ENCODE measurements around the gene NF1.
"Not testable (repeated sequence)": the region's sequence is repeated elsewhere in the genome, so short reads cannot be mapped to it uniquely, and the experiment has no call there.

The NF1 gene

GRCh38 chr17:31136319-31136718 lies 41.5 kb downstream of the NF1 start:
- H3K4me1 ChIP-seq (ENCODE audit: control insufficient read depth, insufficient read depth, low read length): no peaks in the 10 kb centered on the region
- H3K9me3 ChIP-seq (ENCODE audit: control insufficient read depth, insufficient read depth, low read length): no peaks in the 10 kb centered on the region
- no peaks in the 10 kb centered on the region for H3K36me3 ChIP-seq (ENCODE audit: control insufficient read depth, insufficient read depth, low read length)
- H3K27me3 ChIP-seq (ENCODE audit: control insufficient read depth, insufficient read depth, low read length): no peaks in the 10 kb centered on the region
- no peak overlapping the region for H3K4me3 ChIP-seq (ENCODE audit: low read depth, low read length)
- no peak overlapping the region for H3K9ac ChIP-seq (ENCODE audit: low read depth, low read length)

DNA sequence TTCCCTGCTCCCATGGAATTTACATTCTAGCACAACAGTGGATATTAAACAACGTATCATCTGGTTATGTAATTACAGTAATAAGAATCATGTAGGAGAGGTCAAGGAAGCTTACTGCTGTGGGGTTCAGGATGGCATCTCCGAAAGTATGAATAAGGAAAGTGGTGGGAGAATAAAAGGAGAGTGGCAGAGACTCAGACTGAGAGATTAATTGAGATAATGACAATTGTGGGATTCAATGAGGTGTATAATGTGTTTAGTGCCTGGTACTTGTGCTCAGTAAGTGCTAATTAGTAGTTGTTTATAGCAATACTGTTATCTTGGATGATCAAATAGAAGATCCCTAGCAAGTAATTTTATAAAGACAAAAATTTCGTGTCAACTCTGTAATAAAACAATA lies 45.3 kb downstream of the NF1 start:
- no peak overlapping the region for H3K9ac ChIP-seq (ENCODE audit: low read depth, low read length)
- no peaks in the 10 kb centered on the region for H3K27me3 ChIP-seq (ENCODE audit: control insufficient read depth, insufficient read depth, low read length)

DNA sequence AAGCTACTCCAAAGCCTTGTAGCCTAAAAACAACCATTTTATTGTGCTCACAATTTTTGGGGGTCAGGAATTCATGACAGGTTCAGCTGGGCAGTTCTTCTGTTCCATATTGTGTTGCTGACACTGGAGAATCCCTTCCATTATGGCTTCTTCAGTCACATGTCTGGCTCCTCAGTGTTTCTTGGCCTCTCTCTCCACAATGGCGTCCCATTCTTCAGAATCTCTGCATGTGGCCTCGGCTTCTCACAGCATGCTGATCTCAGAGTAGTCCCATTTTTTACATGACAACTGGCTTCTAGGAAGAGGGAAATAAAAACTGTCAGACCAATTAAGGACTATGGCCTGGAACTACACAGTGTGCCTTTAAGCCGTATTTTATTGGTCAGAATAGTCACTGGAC lies 49.7 kb downstream of the NF1 start:
- H3K27me3 ChIP-seq (ENCODE audit: control insufficient read depth, insufficient read depth, low read length): no peaks in the 10 kb centered on the region
- no peaks in the 10 kb centered on the region for H3K36me3 ChIP-seq (ENCODE audit: control insufficient read depth, insufficient read depth, low read length)
- no peak overlapping the region for H3K4me3 ChIP-seq (ENCODE audit: low read depth, low read length)
- H3K4me1 ChIP-seq (ENCODE audit: control insufficient read depth, insufficient read depth, low read length): peaks cover 9% of the 10 kb centered on the region
- H3K9ac ChIP-seq (ENCODE audit: low read depth, low read length): no peak overlapping the region
- H3K9me3 ChIP-seq (ENCODE audit: control insufficient read depth, insufficient read depth, low read length): no peaks in the 10 kb centered on the region

More for the DNA sequence above, 45.3 kb downstream of the NF1 start:
- peaks cover 9% of the 10 kb centered on the region for H3K4me1 ChIP-seq (ENCODE audit: control insufficient read depth, insufficient read depth, low read length)
- no peaks in the 10 kb centered on the region for H3K9me3 ChIP-seq (ENCODE audit: control insufficient read depth, insufficient read depth, low read length)
- H3K4me3 ChIP-seq (ENCODE audit: low read depth, low read length): no peak overlapping the region
- H3K36me3 ChIP-seq (ENCODE audit: control insufficient read depth, insufficient read depth, low read length): no peaks in the 10 kb centered on the region

DNA sequence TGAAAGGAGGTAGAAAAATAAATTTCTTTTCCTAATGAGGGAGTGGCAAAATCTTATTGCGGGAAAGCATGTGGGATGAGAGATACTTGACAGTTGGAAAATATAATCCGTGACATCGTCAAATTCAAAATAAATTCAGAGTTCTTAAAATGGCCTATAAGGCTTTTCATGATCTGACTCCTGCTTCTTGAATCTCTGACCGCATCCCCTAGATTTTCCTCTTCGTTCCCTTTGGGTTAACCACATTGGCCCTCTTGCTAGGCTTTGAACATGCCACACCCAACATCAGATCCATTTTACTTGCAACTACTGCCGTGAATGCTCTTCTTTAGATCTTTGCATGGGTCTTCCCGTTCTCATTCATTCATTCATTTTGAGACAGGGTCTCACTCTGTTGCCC lies 50.1 kb downstream of the NF1 start:
- Histone ChIP-seq H3K4me1 (ENCODE audit: control insufficient read depth, insufficient read depth, low read length) (peaks cover 9% of the 10 kb centered on the region), H3K9ac (ENCODE audit: low read depth, low read length) (no peak overlapping the region), H3K4me3 (ENCODE audit: low read depth, low read length) (no peak overlapping the region), H3K27me3 (ENCODE audit: control insufficient read depth, insufficient read depth, low read length) (no peaks in the 10 kb centered on the region), H3K36me3 (ENCODE audit: control insufficient read depth, insufficient read depth, low read length) (no peaks in the 10 kb centered on the region), H3K9me3 (ENCODE audit: control insufficient read depth, insufficient read depth, low read length) (no peaks in the 10 kb centered on the region)

DNA sequence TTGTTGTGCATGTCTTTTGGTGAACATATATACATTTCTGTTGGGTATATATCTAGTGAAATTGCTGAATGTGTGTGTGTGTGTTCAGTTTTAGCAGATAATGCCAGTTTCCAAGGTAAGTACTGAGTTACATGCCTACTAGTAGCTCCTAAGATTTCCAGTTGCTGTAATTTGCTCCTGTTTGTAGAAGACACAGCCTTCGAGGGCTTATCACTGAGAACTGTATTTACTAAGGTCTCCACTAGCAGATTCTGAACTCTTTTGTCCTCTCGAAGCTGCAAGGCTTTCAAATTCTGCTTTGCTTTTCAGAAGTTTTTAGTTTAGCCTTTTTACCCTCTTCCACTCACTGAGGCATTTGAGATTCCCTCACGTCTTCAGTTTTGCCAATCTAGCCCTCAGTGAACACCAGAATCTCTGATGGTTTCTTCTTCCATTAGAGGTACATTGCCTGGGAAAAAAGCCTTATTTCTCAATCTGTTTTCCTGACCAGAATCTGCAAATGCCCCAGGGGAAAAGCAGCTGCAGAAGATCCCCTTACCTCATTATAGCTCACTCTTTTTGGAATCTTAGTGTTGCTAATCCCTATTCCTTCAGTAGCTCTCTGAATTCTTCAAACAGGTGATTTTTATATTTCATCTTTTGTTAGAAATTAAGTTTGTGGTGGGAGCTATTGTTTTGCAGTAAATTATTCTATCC lies 52.9 kb downstream of the NF1 start:
- Histone ChIP-seq H3K4me1 (ENCODE audit: control insufficient read depth, insufficient read depth, low read length) (peaks cover 9% of the 10 kb centered on the region), H3K9ac (ENCODE audit: low read depth, low read length) (no peak overlapping the region), H3K9me3 (ENCODE audit: control insufficient read depth, insufficient read depth, low read length) (no peaks in the 10 kb centered on the region), H3K36me3 (ENCODE audit: control insufficient read depth, insufficient read depth, low read length) (no peaks in the 10 kb centered on the region), H3K27me3 (ENCODE audit: control insufficient read depth, insufficient read depth, low read length) (no peaks in the 10 kb centered on the region), H3K4me3 (ENCODE audit: low read depth, low read length) (no peak overlapping the region)

GRCh38 chr17:31148205-31148604 lies 53.4 kb downstream of the NF1 start:
- Histone ChIP-seq H3K9me3 (ENCODE audit: control insufficient read depth, insufficient read depth, low read length) (no peaks in the 10 kb centered on the region), H3K4me3 (ENCODE audit: low read depth, low read length) (no peak overlapping the region), H3K4me1 (ENCODE audit: control insufficient read depth, insufficient read depth, low read length) (peaks cover 9% of the 10 kb centered on the region), H3K9ac (ENCODE audit: low read depth, low read length) (no peak overlapping the region), H3K27me3 (ENCODE audit: control insufficient read depth, insufficient read depth, low read length) (no peaks in the 10 kb centered on the region), H3K36me3 (ENCODE audit: control insufficient read depth, insufficient read depth, low read length) (no peaks in the 10 kb centered on the region)

DNA sequence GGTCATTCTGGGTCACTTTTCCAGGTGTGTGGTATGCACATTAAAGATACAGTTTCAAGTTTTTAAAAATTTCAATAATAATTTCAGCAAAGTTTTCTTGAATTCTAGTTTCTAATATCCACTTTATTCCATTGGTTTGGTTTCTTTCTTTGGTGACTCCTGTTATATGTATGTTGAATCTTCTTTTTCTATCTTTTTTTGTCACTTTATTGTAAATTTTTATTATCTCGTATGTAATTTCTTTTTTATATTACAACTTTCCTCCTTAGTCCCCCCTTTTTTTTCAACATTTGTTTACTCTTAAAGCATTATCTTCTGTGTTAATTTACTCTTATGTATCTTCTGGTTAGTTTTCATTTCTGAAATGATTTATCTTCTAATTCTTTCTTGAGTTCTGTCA lies 57.5 kb downstream of the NF1 start:
- Histone ChIP-seq H3K4me1 (ENCODE audit: control insufficient read depth, insufficient read depth, low read length) (no peaks in the 10 kb centered on the region), H3K36me3 (ENCODE audit: control insufficient read depth, insufficient read depth, low read length) (no peaks in the 10 kb centered on the region), H3K27me3 (ENCODE audit: control insufficient read depth, insufficient read depth, low read length) (no peaks in the 10 kb centered on the region), H3K9ac (ENCODE audit: low read depth, low read length) (no peak overlapping the region), H3K4me3 (ENCODE audit: low read depth, low read length) (no peak overlapping the region), H3K9me3 (ENCODE audit: control insufficient read depth, insufficient read depth, low read length) (no peaks in the 10 kb centered on the region)

DNA sequence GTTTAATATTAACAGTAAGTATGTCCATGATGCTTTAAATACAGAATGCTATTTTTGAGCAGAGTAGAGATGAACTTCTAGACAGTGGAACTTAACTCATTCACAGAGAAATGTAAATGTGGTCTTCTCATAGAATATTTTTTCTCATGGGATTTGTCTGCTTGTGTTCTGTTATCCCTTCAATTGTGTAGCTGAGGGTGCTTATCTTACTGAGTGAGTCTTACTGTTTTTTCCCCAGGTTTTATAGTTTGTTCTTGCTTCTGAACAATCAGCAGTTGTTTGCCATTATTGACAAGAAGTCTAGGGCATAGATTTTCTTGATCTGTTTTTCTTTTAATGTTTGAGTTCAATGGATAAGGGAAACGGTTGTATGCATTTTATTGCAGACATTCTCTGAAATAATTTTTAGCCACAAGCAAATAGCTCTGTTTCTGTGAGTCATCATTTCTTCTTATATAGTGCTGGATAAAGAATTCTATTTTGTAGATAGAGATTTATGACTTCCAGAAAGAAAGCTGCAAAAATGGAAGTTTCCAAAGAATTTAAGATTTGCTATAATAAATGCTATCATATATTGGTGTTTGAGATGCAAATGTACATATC lies 60.5 kb downstream of the NF1 start:
- H3K27me3 ChIP-seq (ENCODE audit: control insufficient read depth, insufficient read depth, low read length): no peaks in the 10 kb centered on the region
- no peaks in the 10 kb centered on the region for H3K36me3 ChIP-seq (ENCODE audit: control insufficient read depth, insufficient read depth, low read length)
- H3K4me3 ChIP-seq (ENCODE audit: low read depth, low read length): no peak overlapping the region

GRCh38 chr17:31156326-31156725 lies 61.5 kb downstream of the NF1 start:
- Histone ChIP-seq H3K4me1 (ENCODE audit: control insufficient read depth, insufficient read depth, low read length) (no peaks in the 10 kb centered on the region), H3K27me3 (ENCODE audit: control insufficient read depth, insufficient read depth, low read length) (no peaks in the 10 kb centered on the region), H3K36me3 (ENCODE audit: control insufficient read depth, insufficient read depth, low read length) (no peaks in the 10 kb centered on the region), H3K9me3 (ENCODE audit: control insufficient read depth, insufficient read depth, low read length) (no peaks in the 10 kb centered on the region), H3K9ac (ENCODE audit: low read depth, low read length) (no peak overlapping the region), H3K4me3 (ENCODE audit: low read depth, low read length) (no peak overlapping the region)

More for the DNA sequence above, 60.5 kb downstream of the NF1 start:
- Histone ChIP-seq H3K9me3 (ENCODE audit: control insufficient read depth, insufficient read depth, low read length) (no peaks in the 10 kb centered on the region), H3K9ac (ENCODE audit: low read depth, low read length) (no peak overlapping the region), H3K4me1 (ENCODE audit: control insufficient read depth, insufficient read depth, low read length) (no peaks in the 10 kb centered on the region)

DNA sequence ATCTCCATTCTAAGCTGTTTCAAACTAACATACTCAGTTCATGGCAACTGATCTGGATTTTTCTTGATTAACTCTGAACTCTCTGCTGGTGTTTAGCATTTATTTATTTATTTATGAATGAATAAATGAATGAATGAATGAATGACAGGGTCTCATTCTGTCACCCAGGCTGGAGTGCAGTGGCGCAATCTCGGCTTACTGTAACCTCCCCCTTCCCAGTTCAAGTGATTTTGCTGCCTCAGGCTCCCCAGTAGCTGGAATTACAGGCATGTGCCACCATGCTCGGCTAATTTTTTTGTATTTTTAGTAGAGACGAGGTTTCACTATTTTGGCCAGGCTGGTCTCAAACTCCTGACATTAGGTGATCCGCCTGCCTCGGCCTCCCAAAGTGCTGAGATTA lies 62.1 kb downstream of the NF1 start:
- not testable (repeated sequence) for H3K4me1 ChIP-seq (ENCODE audit: control insufficient read depth, insufficient read depth, low read length); H3K36me3 ChIP-seq (ENCODE audit: control insufficient read depth, insufficient read depth, low read length); H3K27me3 ChIP-seq (ENCODE audit: control insufficient read depth, insufficient read depth, low read length); H3K9me3 ChIP-seq (ENCODE audit: control insufficient read depth, insufficient read depth, low read length); H3K4me3 ChIP-seq (ENCODE audit: low read depth, low read length); H3K9ac ChIP-seq (ENCODE audit: low read depth, low read length)

DNA sequence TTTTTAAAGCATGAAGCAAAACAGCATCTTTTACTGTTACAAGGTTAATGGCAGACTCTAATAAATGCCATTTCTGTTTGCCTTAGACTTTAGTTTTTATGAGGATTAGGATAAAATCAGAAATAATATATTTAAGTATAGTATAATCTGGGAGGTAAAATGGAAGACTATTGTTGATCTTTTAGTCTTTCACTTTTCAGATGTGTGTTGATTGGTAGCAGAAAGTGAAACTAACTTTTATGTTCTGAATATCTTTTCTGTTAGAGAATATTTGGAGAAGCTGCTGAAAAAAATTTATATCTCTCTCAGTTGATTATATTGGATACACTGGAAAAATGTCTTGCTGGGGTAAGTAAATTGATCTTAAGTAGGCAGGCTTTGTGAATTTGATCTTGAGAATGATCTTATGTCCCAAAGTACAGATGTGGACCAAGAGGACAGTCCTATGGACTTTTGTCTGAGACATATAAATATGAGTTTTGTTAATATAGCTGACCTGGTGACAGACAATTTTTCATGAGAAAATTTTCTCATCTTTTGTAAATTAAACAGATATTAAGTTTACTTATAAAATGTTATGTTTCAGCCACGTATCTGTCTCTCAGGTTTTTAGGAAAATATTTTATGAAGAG lies 64.1 kb downstream of the NF1 start:
- no peaks in the 10 kb centered on the region for H3K36me3 ChIP-seq (ENCODE audit: control insufficient read depth, insufficient read depth, low read length)

More for the DNA sequence above, 64.1 kb downstream of the NF1 start:
- H3K27me3 ChIP-seq (ENCODE audit: control insufficient read depth, insufficient read depth, low read length): no peaks in the 10 kb centered on the region
- H3K4me3 ChIP-seq (ENCODE audit: low read depth, low read length): no peak overlapping the region
- H3K9me3 ChIP-seq (ENCODE audit: control insufficient read depth, insufficient read depth, low read length): no peaks in the 10 kb centered on the region
- no peaks in the 10 kb centered on the region for H3K4me1 ChIP-seq (ENCODE audit: control insufficient read depth, insufficient read depth, low read length)
- no peak overlapping the region for H3K9ac ChIP-seq (ENCODE audit: low read depth, low read length)

Data from iPS-15b (cell line).